CD4-positive, alpha-beta T cell treated with Interleukin-1 beta for 1 hour (primary cell): ENCODE results near the gene KATNIP.

Source experiments
- DNase-seq, 2 donors: peaks; one replicate each; pipeline ENCODE4 v3.0.0-alpha.2; 2020 to 2022

KATNIP gene

DNA sequence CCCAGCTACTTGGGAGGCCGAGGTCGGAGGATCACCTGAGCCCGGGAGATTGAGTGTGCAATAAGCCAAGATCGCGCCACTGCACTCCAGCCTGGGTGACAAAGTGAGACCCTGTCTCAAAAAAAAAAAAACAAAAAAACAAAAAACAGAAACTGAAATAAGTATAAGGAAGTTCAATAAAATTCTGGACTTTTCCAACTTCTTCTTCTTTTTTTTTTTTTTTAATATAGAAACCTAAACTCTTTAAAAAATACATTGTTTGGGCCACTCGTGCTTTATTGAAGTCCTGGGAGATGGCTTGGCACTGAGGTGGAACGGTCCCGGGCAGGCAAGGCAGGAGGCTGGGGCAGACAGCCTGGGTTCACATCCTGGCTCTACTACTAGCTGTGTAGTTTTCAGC is 36.8 kb downstream of the KATNIP start:
- no peak for DNase-seq

DNA sequence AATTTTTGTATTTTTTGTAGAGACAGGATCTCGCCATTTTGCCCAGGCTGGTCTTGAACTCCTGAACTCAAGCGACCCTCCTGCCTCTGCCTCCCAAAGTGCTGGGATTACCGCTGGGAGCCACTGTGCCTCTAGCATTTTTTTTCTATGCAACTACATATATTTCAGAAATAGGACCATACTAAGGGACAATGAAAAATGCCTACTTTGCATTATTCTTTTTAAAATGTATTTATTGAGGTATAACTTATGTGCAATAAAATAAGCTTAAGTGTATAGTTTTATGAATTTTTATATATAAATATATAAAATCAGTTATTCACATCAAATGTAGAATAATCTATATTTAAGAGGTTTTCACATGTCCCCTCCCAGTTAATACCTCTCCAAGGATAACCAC is 38.1 kb downstream of the KATNIP start:
- DNase-seq: no peak

DNA sequence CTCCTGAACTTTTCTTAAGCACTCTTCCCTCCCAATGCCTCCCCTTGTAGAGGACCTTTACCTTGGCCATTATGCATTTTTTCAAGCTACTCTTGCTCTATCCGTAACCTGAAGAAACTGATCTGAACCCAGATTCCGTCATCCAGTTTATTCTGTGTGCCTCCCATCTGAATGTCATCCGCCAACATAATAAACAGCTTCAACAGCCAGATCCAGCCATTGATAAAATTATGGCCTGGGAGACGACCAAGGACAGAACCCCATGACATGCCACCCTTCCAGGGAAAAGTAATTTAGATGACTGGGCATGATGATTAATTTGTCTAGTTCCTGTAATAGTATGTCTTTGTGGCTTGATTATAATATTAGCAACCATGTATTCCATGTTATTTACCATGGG is 41.9 kb downstream of the KATNIP start:
- DNase-seq: no peak

DNA sequence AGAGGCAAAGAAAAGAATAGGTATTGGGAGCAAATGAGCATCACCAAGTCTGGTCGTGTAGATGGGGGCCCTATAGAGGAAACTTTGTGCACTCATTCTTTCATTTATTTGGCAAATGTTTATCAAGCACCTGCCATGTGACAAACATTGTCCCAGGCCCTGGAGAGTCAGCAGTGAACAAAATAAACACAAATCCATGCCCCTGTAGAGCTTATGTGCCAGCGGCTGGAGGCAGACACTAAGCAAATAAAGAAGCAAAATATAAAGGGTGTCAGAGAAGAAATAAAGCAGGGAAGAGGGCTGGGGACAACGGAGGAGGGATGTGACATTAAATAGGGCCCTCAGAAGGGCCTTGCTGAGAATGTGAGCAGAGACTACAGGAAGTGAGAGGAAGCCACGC is 45.5 kb downstream of the KATNIP start:
- no peak for DNase-seq

DNA sequence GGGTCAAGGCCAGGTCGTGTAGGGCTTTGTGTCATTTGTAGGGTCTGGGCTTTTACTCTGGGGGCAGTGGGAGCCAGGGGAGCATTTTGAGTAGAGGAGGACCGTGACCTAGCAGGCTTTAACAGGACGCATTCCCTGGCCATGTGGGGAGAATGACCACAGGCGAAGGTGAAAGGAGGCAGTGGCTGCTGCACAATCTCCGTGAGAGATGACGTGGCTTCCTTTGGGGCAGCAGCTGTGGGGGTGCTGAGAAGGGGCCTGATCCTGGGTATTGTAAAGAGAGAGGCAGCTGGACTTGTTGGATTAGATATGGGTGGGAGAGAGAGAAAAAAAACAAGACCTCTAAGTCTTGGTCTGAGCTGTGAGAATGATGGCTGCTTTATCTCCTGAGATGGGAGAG is 46.0 kb downstream of the KATNIP start:
- DNase-seq: no peak

DNA sequence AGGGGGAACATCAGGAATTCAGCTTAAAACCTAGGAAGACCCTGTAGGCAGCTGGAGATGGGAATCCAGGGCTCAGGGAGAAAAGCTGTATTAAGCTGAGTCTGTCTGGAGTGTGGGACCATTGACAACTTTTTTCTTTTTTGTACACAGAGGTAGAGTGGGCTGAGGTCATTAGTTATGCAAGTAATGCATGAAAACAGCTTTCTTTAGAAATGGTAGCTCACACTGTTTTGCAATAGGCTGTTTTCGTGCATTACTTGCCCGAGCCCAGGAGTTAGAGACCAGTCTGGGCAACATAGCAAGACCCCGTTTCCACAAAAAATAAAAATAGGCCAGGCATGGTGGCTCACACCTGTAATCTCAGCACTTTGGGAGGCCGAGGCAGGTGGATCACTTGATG is 46.5 kb downstream of the KATNIP start:
- no peak for DNase-seq

DNA sequence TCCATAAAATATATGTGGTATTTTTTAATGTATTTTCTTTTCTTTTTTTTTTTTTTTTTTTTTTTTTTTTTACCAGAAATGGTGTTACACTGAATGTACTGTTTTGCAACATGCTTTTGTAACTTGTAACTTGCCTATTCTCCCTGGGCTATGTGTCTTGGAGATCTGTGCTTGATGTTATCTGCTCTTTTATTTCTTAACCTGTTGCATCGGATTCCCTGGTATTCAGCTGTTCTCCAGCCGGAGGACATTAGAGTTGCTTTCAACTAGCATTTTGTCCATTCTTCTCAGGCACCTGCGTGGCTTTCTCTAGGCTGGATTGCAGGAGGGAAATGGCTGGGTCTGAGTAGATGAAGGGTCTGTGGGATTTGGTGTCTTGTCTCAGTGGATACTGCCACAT is 47.4 kb downstream of the KATNIP start:
- no peak for DNase-seq

GRCh38 chr16:27598220-27598619 is 48.3 kb downstream of the KATNIP start:
- DNase-seq: no peak

DNA sequence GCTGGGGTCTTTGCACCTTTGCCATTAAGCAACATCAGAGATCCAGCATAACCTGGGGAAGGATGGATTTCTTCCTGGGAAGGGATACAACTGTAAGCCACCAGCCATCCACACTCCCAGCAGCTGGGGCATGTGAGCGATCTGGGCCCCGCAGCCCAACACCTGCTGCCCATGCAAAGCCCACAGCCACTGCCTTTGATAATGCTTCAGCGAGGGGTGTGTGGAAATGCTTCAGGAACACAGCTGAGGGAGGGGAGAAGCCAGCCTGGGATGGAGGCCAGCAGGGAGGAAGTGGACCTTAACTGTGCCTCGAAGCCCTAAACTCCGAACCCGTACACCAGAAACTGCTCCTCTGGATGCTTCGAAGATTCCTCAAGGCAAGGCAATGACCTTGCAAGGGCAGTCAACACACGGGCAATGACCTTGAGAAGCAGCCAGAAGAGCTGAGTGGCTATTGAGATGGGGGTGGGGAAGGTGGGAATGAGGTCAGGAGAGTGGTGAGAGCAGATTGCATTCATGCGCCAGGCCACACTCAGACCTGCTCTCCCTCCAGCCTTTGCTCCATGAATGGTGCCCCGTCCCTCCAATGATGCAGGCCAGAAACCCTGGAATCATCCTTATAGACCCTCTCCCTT is 49.1 kb downstream of the KATNIP start:
- no peak for DNase-seq

- DNase-seq: no peak
Measured at GRCh38 chr16:27599606-27600005, 49.7 kb downstream of the KATNIP start.
